GM12878 (cell line): ENCODE measurements around the gene PTPRD. TPM values are rescaled to one million over a fixed set of nuclear protein-coding genes. Genes with fewer than 3 reads are reported as not detected.

Experiments
- ATAC-seq: fragments of 200-7000 bp; cut with Tn5 transposase; 3 replicates; pipeline ENCODE4 v1.9.1; 2020; ENCODE audit warnings: mild to moderate bottlenecking, moderate library complexity
- BruUV-seq: library from RNA; stranded (reverse); fragments of 400-500 nt; replicated peaks from 2 replicates; lab custom pipeline; 2021; lab: Mats Ljungman, UMichigan
- CTCF ChIA-PET: fragments of 300-600 bp; sonication (Branson Sonifier 250); formaldehyde crosslinking; extraction: SDS; loops from one replicate; lab custom pipeline; 2021; ENCODE audit warnings: inconsistent platforms; lab: Yijun Ruan, JAX
- POLR2A ChIA-PET: fragments of 350-600 bp; formaldehyde crosslinking; extraction: SDS; loops from one replicate; lab custom pipeline; 2021; ENCODE audit warnings: inconsistent platforms; lab: Charles Lee
- RAD21 ChIA-PET: fragments of 300-600 bp; sonication (Branson Sonifier 250); formaldehyde crosslinking; loops from one replicate; lab custom pipeline; 2023; ENCODE audit warnings: antibody characterized with exemption; ENCODE audit not compliant: unreplicated experiment; lab: Charles Lee
- SMC1A ChIA-PET: fragments of 300-600 bp; sonication (Branson Sonifier 250); formaldehyde crosslinking; loops from one replicate; lab custom pipeline; 2023; ENCODE audit not compliant: unreplicated experiment, uncharacterized antibody; lab: Charles Lee
- DNase-seq: peaks from one replicate; pipeline ENCODE4 v3.0.0-alpha.2; 2011; ENCODE audit warnings: low read depth, low spot score
- FAIRE-seq: peaks from 3 replicates; lab custom pipeline; 2011; peaks lifted over from hg19 to GRCh38; lab: Jason Lieb, UNC
- H2AFZ ChIP-seq: 2 replicates; pipeline ENCODE4 v1.6.0; 2011; ENCODE audit warnings: low read depth, low read length, control low read depth; ENCODE audit not compliant: control insufficient read depth
- H3K27ac ChIP-seq: 2 replicates; pipeline ENCODE4 v1.5.1; 2011; ENCODE audit warnings: control low read depth; ENCODE audit not compliant: control insufficient read depth, insufficient read depth
- H3K27me3 ChIP-seq, 2 experiments: replicated peaks in 1 of 2; 2 replicates each; pipeline versions ENCODE4 v1.6.0 to v1.6.1; 2011; ENCODE audit warnings: low read length in 1 of 2; ENCODE audit not compliant: control insufficient read depth in 2 of 2, insufficient read depth in 2 of 2
- H3K36me3 ChIP-seq, 2 experiments: 2 replicates each; pipeline ENCODE4 v1.5.1; 2011; ENCODE audit warnings: low read length in 1 of 2; ENCODE audit not compliant: control insufficient read depth in 2 of 2, insufficient read depth in 2 of 2
- H3K4me1 ChIP-seq: 2 replicates; pipeline ENCODE4 v1.6.1; 2011; ENCODE audit warnings: mild to moderate bottlenecking, low read length, moderate library complexity, mixed read lengths; ENCODE audit not compliant: control insufficient read depth, insufficient read depth
- H3K4me2 ChIP-seq: 2 replicates; pipeline ENCODE4 v1.6.0; 2011; ENCODE audit warnings: control low read depth; ENCODE audit not compliant: control insufficient read depth, insufficient read depth
- H3K4me3 ChIP-seq: fragments of 200-600 bp; sonication (generic); 2 replicates; pipeline ENCODE4 v1.5.1; 2016
- H3K79me2 ChIP-seq: 2 replicates; pipeline ENCODE4 v1.6.0; 2011; ENCODE audit warnings: low read length; ENCODE audit not compliant: control insufficient read depth, insufficient read depth
- H3K9ac ChIP-seq: 2 replicates; pipeline ENCODE4 v1.8.0; 2011; ENCODE audit warnings: low read length, control low read depth, mixed read lengths; ENCODE audit not compliant: control insufficient read depth, insufficient read depth
- H3K9me3 ChIP-seq: replicated peaks from 3 replicates; pipeline ENCODE4 v1.5.1; 2011; ENCODE audit warnings: mild to moderate bottlenecking, low read length; ENCODE audit not compliant: control insufficient read depth, insufficient read depth
- H4K20me1 ChIP-seq: 2 replicates; pipeline ENCODE4 v1.6.0; 2011; ENCODE audit not compliant: control insufficient read depth, insufficient read depth
- ASH2L ChIP-seq: fragments of 300-600, 200-600 bp; sonication (generic); IDR thresholded peaks from 2 replicates; pipeline ENCODE4 v1.6.1; 2017; ENCODE audit warnings: low read depth, mild to moderate bottlenecking, borderline replicate concordance
- CHD1 ChIP-seq: IDR thresholded peaks from 2 replicates; pipeline ENCODE4 v1.6.1; 2012; ENCODE audit warnings: low read depth, low read length, improper control_type of control experiment
- CREB1 ChIP-seq: IDR thresholded peaks from 2 replicates; pipeline ENCODE4 v1.6.1; 2012; ENCODE audit warnings: low read depth, mild to moderate bottlenecking, inconsistent platforms
- FOXK2 ChIP-seq: fragments of 450-650 bp; IDR thresholded peaks from 2 replicates; pipeline ENCODE4 v1.6.1; 2017; ENCODE audit warnings: mild to moderate bottlenecking, moderate library complexity
- HDAC2 ChIP-seq: fragments of 200-600 bp; sonication (generic); IDR thresholded peaks from 2 replicates; pipeline ENCODE4 v1.6.1; 2017
- LARP7 ChIP-seq: fragments of 450-650 bp; IDR thresholded peaks from 2 replicates; pipeline ENCODE4 v1.6.1; 2017; ENCODE audit warnings: mild to moderate bottlenecking
- NFIC ChIP-seq: IDR thresholded peaks from 2 replicates; pipeline ENCODE4 v1.6.1; 2012; ENCODE audit warnings: low read depth, mild to moderate bottlenecking, inconsistent platforms, low read length, moderate library complexity
- NR2F1 ChIP-seq: fragments of 450-650 bp; conservative IDR thresholded peaks from 2 replicates; pipeline ENCODE4 v1.6.1; 2017; ENCODE audit warnings: mild to moderate bottlenecking
- POLR2AphosphoS2 ChIP-seq: IDR thresholded peaks from 2 replicates; pipeline ENCODE4 v1.6.1; 2011; ENCODE audit warnings: low read depth, mild to moderate bottlenecking, low read length, improper control_type of control experiment, moderate library complexity
- SMC3 ChIP-seq: IDR thresholded peaks from 2 replicates; pipeline ENCODE4 v1.6.1; 2011; ENCODE audit warnings: low read length, improper control_type of control experiment, borderline replicate concordance
- SREBF1 ChIP-seq: IDR thresholded peaks from 2 replicates; pipeline ENCODE4 v1.6.1; 2012; ENCODE audit warnings: mild to moderate bottlenecking, low read length
- SUPT20H ChIP-seq: IDR thresholded peaks from 2 replicates; pipeline ENCODE4 v1.6.1; 2011; ENCODE audit warnings: low read depth, mild to moderate bottlenecking, low read length, moderate library complexity, borderline replicate concordance; ENCODE audit not compliant: control insufficient read depth
- TCF3 ChIP-seq: IDR thresholded peaks from 2 replicates; pipeline ENCODE4 v1.6.1; 2012; ENCODE audit warnings: low read depth, mild to moderate bottlenecking, low read length, borderline replicate concordance; ENCODE audit not compliant: insufficient read depth
- ZNF207 ChIP-seq: fragments of 450-650 bp; IDR thresholded peaks from 2 replicates; pipeline ENCODE4 v1.6.1; 2014; ENCODE audit warnings: antibody characterized with exemption, mild to moderate bottlenecking, borderline replicate concordance
- ZNF274 ChIP-seq: IDR thresholded peaks from one replicate; pipeline ENCODE4 v1.8.0; 2011; ENCODE audit not compliant: insufficient read length, insufficient read depth
- WGBS: methylation state at CpG from one replicate; pipeline ENCODE4 v1.1.6; 2016; ENCODE audit warnings: low lambda C conversion rate; ENCODE audit not compliant: insufficient replicate concordance, insufficient coverage; ENCODE audit errors: missing lambda C conversion rate; 5-methylcytosine and 5-hydroxymethylcytosine counted together
- in situ Hi-C: fragments of 300-500 bp; cut with MboI; formaldehyde crosslinking; loops from 9 replicates; pipeline ENCODE4 v1.14.3; 2018; ENCODE audit warnings: mixed read lengths
- intact Hi-C: fragments of 100-400 bp; cut with micrococcal nuclease; formaldehyde crosslinking; loops from one replicate; pipeline ENCODE4 v1.14.2; 2022; ENCODE audit not compliant: unreplicated experiment
- polyA plus RNA-seq, 11 experiments: library from polyadenylated mRNA; depleted of rRNA in 4 of 11; unstranded in 6 of 11; stranded (reverse) in 5 of 11; fragments of >200 nt; fragmentation: Nextera tagmentation in 4 of 11; fragmentation: Illumina TruSeq in 1 of 11; extraction: Ambion mirVana in 4 of 11; extraction: Trizol in 1 of 11; gene quantifications; 1 replicate in 1 of 11; 2 replicates in 10 of 11; pipeline versions ENCODE4 v1.2.1 to v1.2.3, GENCODE V29; 2011 to 2016; ENCODE audit warnings: inconsistent platforms in 2 of 11, missing spikeins in 2 of 11, low read depth in 1 of 11
- total RNA-seq, 4 experiments: library from RNA; depleted of rRNA in 3 of 4; stranded (reverse); fragments of >200 nt in 3 of 4; fragmentation: Illumina TruSeq in 1 of 4; extraction: Trizol in 1 of 4; gene quantifications; 2 replicates each; pipeline versions ENCODE4 v1.2.1 to v1.2.3, GENCODE V29; 2013 to 2021
- TF ChIP-seq, protein P1 (sequence below): fragments of 450-650 bp; IDR thresholded peaks from 2 replicates; pipeline ENCODE4 v1.6.1; 2017; ENCODE audit warnings: mild to moderate bottlenecking
- TF ChIP-seq, protein P2 (sequence below): fragments of 450-650 bp; IDR thresholded peaks from 2 replicates; pipeline ENCODE4 v1.6.1; 2017; ENCODE audit warnings: mild to moderate bottlenecking, moderate library complexity

Gene PTPRD
- total and polyA plus RNA-seq, 10 of the 15 experiments (the other 5 are each of a cell fraction or from before 2014, with no cell fraction given) = under 0.01 to 0.05 (median 0.01) TPM; not detected in 7

DNA sequence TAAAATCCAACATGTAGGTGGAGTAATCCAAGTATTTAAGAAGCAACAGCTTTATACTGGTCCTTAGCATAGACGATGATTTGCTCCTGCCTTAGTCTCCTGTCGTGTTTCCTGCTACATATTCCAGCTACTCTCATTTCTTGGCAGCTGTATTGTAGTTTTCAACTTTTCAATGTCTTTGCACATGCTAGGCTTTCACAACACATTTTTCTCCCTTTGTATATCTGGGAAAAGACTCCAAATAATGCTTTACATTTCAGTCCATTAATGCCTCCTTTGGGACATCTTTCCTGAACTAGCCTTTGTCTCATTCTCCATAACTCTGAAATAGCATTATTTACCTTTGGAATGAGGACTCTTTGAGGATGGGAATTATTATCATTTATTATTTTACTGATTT is 508.0 kb downstream of the PTPRD start:
- H2AFZ ChIP-seq = no peak overlapping the region
- no peak overlapping the region for H3K9ac ChIP-seq
- H3K79me2 ChIP-seq = no peaks in the 10 kb centered on the region
- no peaks in the 10 kb centered on the region for H4K20me1 ChIP-seq
- no peaks in the 10 kb centered on the region for H3K9me3 ChIP-seq
- no peak for ATAC-seq
- no peaks in the 10 kb centered on the region for H3K4me1 ChIP-seq
- H3K36me3 ChIP-seq = no peaks in the 10 kb centered on the region
- ChIA-PET CTCF (no interaction called here), RAD21 (no interaction called here), SMC1A (no interaction called here), POLR2A (no interaction called here)
- H3K4me3 ChIP-seq = no peak overlapping the region
- no TSS peak for BruUV-seq
- 22% methylated on average over 2 of the region's 2 CpGs for WGBS
- in situ Hi-C loops (no loop called here), intact Hi-C loops (no loop called here)
- no peaks in the 10 kb centered on the region for H3K27me3 ChIP-seq
- no peak overlapping the region for H3K4me2 ChIP-seq
- H3K27ac ChIP-seq = no peak overlapping the region
- FAIRE-seq = no peak
- DNase-seq = no peak
- TF ChIP-seq HDAC2 (no peak), NFIC (no peak), TCF3 (no peak), ZNF207 (no peak), NR2F1 (no peak), CHD1 (no peak), POLR2AphosphoS2 (no peak), LARP7 (no peak), SMC3 (no peak), CREB1 (no peak), FOXK2 (no peak), ASH2L (no peak), SREBF1 (no peak), SUPT20H (no peak), ZNF274 (no peak)
- TF ChIP-seq, protein P1, sequence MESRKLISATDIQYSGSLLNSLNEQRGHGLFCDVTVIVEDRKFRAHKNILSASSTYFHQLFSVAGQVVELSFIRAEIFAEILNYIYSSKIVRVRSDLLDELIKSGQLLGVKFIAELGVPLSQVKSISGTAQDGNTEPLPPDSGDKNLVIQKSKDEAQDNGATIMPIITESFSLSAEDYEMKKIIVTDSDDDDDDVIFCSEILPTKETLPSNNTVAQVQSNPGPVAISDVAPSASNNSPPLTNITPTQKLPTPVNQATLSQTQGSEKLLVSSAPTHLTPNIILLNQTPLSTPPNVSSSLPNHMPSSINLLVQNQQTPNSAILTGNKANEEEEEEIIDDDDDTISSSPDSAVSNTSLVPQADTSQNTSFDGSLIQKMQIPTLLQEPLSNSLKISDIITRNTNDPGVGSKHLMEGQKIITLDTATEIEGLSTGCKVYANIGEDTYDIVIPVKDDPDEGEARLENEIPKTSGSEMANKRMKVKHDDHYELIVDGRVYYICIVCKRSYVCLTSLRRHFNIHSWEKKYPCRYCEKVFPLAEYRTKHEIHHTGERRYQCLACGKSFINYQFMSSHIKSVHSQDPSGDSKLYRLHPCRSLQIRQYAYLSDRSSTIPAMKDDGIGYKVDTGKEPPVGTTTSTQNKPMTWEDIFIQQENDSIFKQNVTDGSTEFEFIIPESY = no peak
- TF ChIP-seq, protein P2, sequence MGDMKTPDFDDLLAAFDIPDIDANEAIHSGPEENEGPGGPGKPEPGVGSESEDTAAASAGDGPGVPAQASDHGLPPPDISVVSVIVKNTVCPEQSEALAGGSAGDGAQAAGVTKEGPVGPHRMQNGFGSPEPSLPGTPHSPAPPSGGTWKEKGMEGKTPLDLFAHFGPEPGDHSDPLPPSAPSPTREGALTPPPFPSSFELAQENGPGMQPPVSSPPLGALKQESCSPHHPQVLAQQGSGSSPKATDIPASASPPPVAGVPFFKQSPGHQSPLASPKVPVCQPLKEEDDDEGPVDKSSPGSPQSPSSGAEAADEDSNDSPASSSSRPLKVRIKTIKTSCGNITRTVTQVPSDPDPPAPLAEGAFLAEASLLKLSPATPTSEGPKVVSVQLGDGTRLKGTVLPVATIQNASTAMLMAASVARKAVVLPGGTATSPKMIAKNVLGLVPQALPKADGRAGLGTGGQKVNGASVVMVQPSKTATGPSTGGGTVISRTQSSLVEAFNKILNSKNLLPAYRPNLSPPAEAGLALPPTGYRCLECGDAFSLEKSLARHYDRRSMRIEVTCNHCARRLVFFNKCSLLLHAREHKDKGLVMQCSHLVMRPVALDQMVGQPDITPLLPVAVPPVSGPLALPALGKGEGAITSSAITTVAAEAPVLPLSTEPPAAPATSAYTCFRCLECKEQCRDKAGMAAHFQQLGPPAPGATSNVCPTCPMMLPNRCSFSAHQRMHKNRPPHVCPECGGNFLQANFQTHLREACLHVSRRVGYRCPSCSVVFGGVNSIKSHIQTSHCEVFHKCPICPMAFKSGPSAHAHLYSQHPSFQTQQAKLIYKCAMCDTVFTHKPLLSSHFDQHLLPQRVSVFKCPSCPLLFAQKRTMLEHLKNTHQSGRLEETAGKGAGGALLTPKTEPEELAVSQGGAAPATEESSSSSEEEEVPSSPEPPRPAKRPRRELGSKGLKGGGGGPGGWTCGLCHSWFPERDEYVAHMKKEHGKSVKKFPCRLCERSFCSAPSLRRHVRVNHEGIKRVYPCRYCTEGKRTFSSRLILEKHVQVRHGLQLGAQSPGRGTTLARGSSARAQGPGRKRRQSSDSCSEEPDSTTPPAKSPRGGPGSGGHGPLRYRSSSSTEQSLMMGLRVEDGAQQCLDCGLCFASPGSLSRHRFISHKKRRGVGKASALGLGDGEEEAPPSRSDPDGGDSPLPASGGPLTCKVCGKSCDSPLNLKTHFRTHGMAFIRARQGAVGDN = no peak
